Right atrium auricular region (tissue), 2 donors: ENCODE data around the gene TBXAS1. TPM values are rescaled to one million over a fixed set of nuclear protein-coding genes. Genes with fewer than 3 reads are reported as not detected.
A peak's percentile ranks its signal among the peaks of the same experiment; 100 is the strongest.

Experiments used
- DNase-seq: peaks from one replicate; pipeline ENCODE4 v3.0.0-alpha.2; 2019; ENCODE audit warnings: low spot score
- H3K27ac ChIP-seq, 2 donors: fragments of 200-600 bp; sonication (generic); 1 replicate in 1 of 2; 2 replicates in 1 of 2; pipeline ENCODE4 v1.5.1; 2016 to 2019
- H3K27me3 ChIP-seq, 2 donors: fragments of 200-600 bp; sonication (generic); one replicate each; pipeline versions ENCODE4 v1.5.1 to v1.6.0; 2017 to 2019
- H3K36me3 ChIP-seq: fragments of 200-600 bp; sonication (generic); one replicate; pipeline ENCODE4 v1.5.1; 2016
- H3K4me1 ChIP-seq, 2 donors: fragments of 200-600 bp; sonication (generic); one replicate each; pipeline versions ENCODE4 v1.5.1 to v1.6.0; 2017 to 2019
- H3K4me3 ChIP-seq, 2 donors: fragments of 200-600 bp; sonication (generic); 1 replicate in 1 of 2; 2 replicates in 1 of 2; pipeline ENCODE4 v1.5.1; 2017 to 2019; ENCODE audit warnings: mild to moderate bottlenecking in 1 of 2, moderate library complexity in 1 of 2
- H3K9me3 ChIP-seq, 2 donors: fragments of 200-600 bp; sonication (generic); one replicate each; pipeline ENCODE4 v1.5.1; 2019
- total RNA-seq, 2 donors: library from RNA; depleted of rRNA; stranded (reverse); fragments of >200 nt; gene quantifications; one replicate each; pipeline ENCODE4 v1.1.0, GENCODE V29; 2016
- TF ChIP-seq, protein P1 (sequence below), 2 donors: fragments of 200-600 bp; sonication (generic); IDR thresholded peaks; one replicate each; pipeline ENCODE4 v1.5.1; 2019; ENCODE audit warnings: antibody characterized with exemption in 2 of 2

Gene TBXAS1
- total RNA-seq, 2 donors from 2014 or later, result 4.6 to 15.3 TPM

- H3K9me3 ChIP-seq, result no peaks in the 10 kb centered on the region
- H3K27ac ChIP-seq, result no peak overlapping the region
- no peak overlapping the region for H3K4me3 ChIP-seq
- H3K36me3 ChIP-seq, result no peaks in the 10 kb centered on the region
- DNase-seq, result no peak
- peaks cover 0 to 5% of the 10 kb centered on the region in 2 donors for H3K4me1 ChIP-seq
- H3K27me3 ChIP-seq, result no peaks in the 10 kb centered on the region
- TF ChIP-seq, protein P1, sequence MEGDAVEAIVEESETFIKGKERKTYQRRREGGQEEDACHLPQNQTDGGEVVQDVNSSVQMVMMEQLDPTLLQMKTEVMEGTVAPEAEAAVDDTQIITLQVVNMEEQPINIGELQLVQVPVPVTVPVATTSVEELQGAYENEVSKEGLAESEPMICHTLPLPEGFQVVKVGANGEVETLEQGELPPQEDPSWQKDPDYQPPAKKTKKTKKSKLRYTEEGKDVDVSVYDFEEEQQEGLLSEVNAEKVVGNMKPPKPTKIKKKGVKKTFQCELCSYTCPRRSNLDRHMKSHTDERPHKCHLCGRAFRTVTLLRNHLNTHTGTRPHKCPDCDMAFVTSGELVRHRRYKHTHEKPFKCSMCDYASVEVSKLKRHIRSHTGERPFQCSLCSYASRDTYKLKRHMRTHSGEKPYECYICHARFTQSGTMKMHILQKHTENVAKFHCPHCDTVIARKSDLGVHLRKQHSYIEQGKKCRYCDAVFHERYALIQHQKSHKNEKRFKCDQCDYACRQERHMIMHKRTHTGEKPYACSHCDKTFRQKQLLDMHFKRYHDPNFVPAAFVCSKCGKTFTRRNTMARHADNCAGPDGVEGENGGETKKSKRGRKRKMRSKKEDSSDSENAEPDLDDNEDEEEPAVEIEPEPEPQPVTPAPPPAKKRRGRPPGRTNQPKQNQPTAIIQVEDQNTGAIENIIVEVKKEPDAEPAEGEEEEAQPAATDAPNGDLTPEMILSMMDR (IDR thresholded peaks at IDR 0.05), result no peak
These were observed 169.5 kb downstream of the TBXAS1 start for GRCh38 chr7:139998572-139998971.

DNA sequence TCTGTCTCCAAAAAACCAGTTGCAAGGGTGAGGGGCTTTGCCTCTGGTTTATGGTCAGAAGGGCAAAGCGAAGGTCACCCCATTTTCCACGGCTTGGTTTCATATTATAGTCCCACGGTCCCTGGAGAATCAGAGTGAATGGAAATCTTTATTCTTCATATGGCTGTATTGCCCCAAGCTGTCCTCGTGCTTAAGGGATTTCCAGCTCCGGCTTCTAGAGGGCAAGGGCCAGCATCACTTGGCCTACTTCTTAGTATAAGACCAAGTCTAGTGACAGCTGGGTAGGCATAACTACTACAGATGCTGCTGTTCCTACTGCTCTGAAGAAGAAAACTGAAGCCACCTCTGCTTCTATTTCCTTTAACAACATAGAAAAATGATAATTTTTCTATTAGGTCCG lies 170.5 kb downstream of the TBXAS1 start:
- Histone ChIP-seq H3K9me3 (no peaks in the 10 kb centered on the region), H3K4me1 (peaks cover 0 to 5% of the 10 kb centered on the region in 2 donors), H3K4me3 (no peak overlapping the region), H3K27me3 (no peaks in the 10 kb centered on the region), H3K36me3 (no peaks in the 10 kb centered on the region), H3K27ac (no peak overlapping the region)
- no peak for DNase-seq
- TF ChIP-seq, protein P1 (IDR thresholded peaks at IDR 0.05), result no peak

DNA sequence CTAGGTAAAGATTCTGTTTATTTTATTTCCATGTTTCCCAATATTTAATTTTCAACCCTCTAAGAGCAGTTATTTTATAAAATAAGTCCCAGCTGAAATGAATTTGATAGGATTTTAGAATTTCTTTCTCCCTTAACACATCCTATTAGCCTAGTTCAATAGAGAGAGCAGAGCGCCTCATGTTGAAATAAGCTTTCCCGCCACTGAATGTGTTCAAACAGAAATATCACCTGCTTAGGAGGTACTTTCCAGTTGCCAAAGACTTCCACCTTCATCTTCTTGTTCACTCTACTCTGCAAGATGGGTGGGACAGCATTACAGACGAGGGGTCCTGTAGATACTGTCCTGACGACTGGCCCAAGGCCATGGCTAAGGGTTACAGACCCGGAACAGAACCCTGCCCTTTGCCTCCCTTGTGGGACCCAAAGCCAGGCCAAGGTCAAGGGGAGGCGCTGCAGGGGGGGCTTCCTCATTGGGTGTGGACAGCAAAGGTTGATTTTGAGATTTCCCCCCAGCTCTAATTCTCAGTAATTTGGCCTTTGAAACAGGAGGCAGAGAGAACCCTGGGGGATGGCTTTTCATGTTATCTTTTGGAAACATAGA lies 171.7 kb downstream of the TBXAS1 start:
- no peak for DNase-seq
- no peaks in the 10 kb centered on the region for H3K9me3 ChIP-seq
- H3K4me1 ChIP-seq, result no peaks in the 10 kb centered on the region
- H3K27ac ChIP-seq, result no peak overlapping the region
- H3K27me3 ChIP-seq, result no peaks in the 10 kb centered on the region
- H3K4me3 ChIP-seq, result no peak overlapping the region
- TF ChIP-seq, protein P1 (IDR thresholded peaks at IDR 0.05), result no peak
- no peaks in the 10 kb centered on the region for H3K36me3 ChIP-seq

DNA sequence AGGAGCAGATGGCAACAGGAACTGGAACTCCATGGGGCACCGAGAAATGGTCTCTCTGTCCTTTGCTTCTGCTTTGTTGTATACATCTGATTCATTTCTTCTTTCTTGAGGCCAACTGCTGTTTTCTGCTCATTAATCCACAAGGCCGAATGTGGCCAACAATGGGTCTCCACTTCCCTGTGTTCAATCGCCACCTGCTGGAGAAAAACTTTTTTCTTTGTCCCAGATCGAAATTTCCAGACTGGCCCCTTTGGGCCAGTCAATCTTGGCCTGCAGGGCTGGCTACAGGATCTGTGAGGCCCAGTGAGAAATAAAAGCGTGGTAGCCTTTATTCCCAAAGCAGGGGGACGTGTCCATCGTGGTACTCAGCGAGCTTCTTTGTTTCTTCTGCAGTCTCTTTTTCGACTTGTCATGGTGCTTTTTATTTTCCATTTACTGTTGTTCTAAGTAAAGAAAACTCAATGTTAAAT lies 174.9 kb downstream of the TBXAS1 start:
- no peaks in the 10 kb centered on the region for H3K27me3 ChIP-seq
- H3K4me1 ChIP-seq, result no peaks in the 10 kb centered on the region
- TF ChIP-seq, protein P1 (IDR thresholded peaks at IDR 0.05), result peak in 1 of 2 donors; percentile 61
- no peaks in the 10 kb centered on the region for H3K9me3 ChIP-seq
- H3K4me3 ChIP-seq, result no peak overlapping the region
- no peak for DNase-seq
- no peak overlapping the region for H3K27ac ChIP-seq
- no peaks in the 10 kb centered on the region for H3K36me3 ChIP-seq

DNA sequence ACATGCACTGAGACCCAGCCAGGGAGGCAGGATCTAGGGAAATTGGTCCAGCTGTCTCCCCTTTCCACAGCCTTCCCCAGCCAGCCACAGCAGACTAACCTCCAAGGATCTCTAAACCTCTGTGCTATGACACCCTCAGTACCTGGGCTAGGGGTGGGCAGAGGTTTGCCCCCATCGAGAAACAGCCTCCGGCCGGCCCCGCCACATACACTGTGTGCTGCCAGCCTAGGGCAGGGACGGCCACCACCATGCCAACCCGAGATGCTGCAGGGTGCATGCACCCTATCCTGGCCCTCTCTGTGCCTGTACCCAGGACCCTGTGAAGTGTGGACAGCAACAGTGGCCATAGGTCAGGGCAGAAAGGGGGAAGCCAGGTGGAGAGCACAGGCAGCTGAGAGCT lies 175.6 kb downstream of the TBXAS1 start:
- H3K36me3 ChIP-seq, result no peaks in the 10 kb centered on the region
- no peaks in the 10 kb centered on the region for H3K4me1 ChIP-seq
- no peak for DNase-seq
- no peak overlapping the region for H3K27ac ChIP-seq
- no peaks in the 10 kb centered on the region for H3K9me3 ChIP-seq
- TF ChIP-seq, protein P1 (IDR thresholded peaks at IDR 0.05), result no peak
- no peaks in the 10 kb centered on the region for H3K27me3 ChIP-seq
- H3K4me3 ChIP-seq, result no peak overlapping the region

DNA sequence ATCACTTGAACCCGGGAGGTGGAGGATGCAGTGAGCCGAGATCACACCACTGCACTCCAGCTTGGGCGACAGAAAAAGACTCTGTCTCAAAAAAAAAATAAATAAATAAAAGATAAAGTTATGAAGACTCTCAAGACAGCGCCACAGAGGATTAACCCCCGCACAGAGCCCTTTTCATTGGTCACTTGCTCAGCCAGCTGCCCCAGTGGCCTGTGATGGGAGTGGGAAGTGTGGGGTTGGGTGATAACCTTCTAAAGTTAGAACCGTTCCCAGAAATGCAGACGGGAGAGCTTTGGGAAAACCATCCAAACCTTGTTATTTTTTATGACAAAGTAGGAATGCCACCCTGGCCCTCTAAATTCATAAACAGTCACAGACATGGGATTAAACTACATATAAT lies 176.3 kb downstream of the TBXAS1 start:
- Histone ChIP-seq H3K4me3 (no peak overlapping the region), H3K27me3 (no peaks in the 10 kb centered on the region), H3K9me3 (no peaks in the 10 kb centered on the region), H3K4me1 (no peaks in the 10 kb centered on the region), H3K27ac (no peak overlapping the region), H3K36me3 (no peaks in the 10 kb centered on the region)
- DNase-seq, result no peak
- TF ChIP-seq, protein P1 (IDR thresholded peaks at IDR 0.05), result no peak
